H1 (cell line): ENCODE measurements around the gene NBL1. TPM values are rescaled to one million over a fixed set of nuclear protein-coding genes. Genes with fewer than 3 reads are reported as not detected.

Experiments used
- CTCF ChIA-PET: fragments of 300-600 bp; sonication (Branson Sonifier 250); formaldehyde crosslinking; loops from one replicate; lab custom pipeline; 2021; ENCODE audit not compliant: partially characterized antibody; lab: Charles Lee
- POLR2A ChIA-PET: fragments of 300-600 bp; sonication (Branson Sonifier 250); formaldehyde crosslinking; loops from one replicate; lab custom pipeline; 2021; ENCODE audit warnings: inconsistent platforms; ENCODE audit not compliant: partially characterized antibody; lab: Charles Lee
- DNase-seq, 2 experiments: peaks; one replicate each; pipeline versions ENCODE4 v3.0.0 to v3.0.0-alpha.2; 2010 to 2022; ENCODE audit warnings: low spot score in 2 of 2, low read depth in 1 of 2, mixed read lengths in 1 of 2
- FAIRE-seq: peaks from 2 replicates; lab custom pipeline; 2011; peaks lifted over from hg19 to GRCh38; lab: Jason Lieb, UNC
- H2AFZ ChIP-seq: 2 replicates; pipeline ENCODE4 v1.8.1; 2012; ENCODE audit warnings: low read length, inconsistent platforms
- H2AK5ac ChIP-seq: 2 replicates; pipeline ENCODE4 v1.6.1; 2013; ENCODE audit warnings: low read depth, low read length
- H2BK120ac ChIP-seq: replicated peaks from 2 replicates; pipeline ENCODE3; 2013; ENCODE audit warnings: low read depth, low read length, inconsistent platforms
- H2BK12ac ChIP-seq: 2 replicates; pipeline ENCODE4 v1.6.1; 2013; ENCODE audit warnings: low read depth, low read length
- H2BK15ac ChIP-seq: 2 replicates; pipeline ENCODE4 v1.6.1; 2013; ENCODE audit warnings: low read length
- H2BK20ac ChIP-seq: 2 replicates; pipeline ENCODE4 v1.6.1; 2013; ENCODE audit warnings: low read length
- H2BK5ac ChIP-seq: 2 replicates; pipeline ENCODE4 v1.6.1; 2013; ENCODE audit warnings: low read depth, low read length
- H3K14ac ChIP-seq: 2 replicates; pipeline ENCODE4 v1.6.1; 2013; ENCODE audit warnings: inconsistent platforms; ENCODE audit not compliant: insufficient read length
- H3K18ac ChIP-seq: 2 replicates; pipeline ENCODE4 v1.6.1; 2013; ENCODE audit warnings: low read length; ENCODE audit errors: extremely low read depth
- H3K23ac ChIP-seq: 2 replicates; pipeline ENCODE4 v1.6.1; 2013; ENCODE audit warnings: inconsistent platforms; ENCODE audit not compliant: insufficient read length
- H3K23me2 ChIP-seq: 2 replicates; pipeline ENCODE4 v1.6.1; 2013; ENCODE audit warnings: low read depth, low read length
- H3K27ac ChIP-seq: 2 replicates; pipeline ENCODE4 v1.6.1; 2011; ENCODE audit warnings: low read depth, low read length, inconsistent platforms
- H3K27me3 ChIP-seq, 4 experiments: replicated peaks in 1 of 4; 1 replicate in 1 of 4; 2 replicates in 3 of 4; pipeline versions ENCODE4 v1.6.1 to v1.8.1; 2011 to 2013; ENCODE audit warnings: low read length in 3 of 4, mild to moderate bottlenecking in 3 of 4, inconsistent platforms in 2 of 4, mixed read lengths in 2 of 4, moderate library complexity in 1 of 4; ENCODE audit not compliant: control insufficient read depth in 3 of 4, insufficient read depth in 3 of 4; ENCODE audit errors: extremely low read depth in 1 of 4
- H3K36me3 ChIP-seq, 4 experiments: 2 replicates each; pipeline versions ENCODE4 v1.6.1 to v1.8.1; 2011 to 2013; ENCODE audit warnings: mild to moderate bottlenecking in 4 of 4, low read length in 3 of 4, moderate library complexity in 2 of 4, control low read depth in 1 of 4, inconsistent platforms in 1 of 4; ENCODE audit not compliant: insufficient read depth in 4 of 4, control insufficient read depth in 2 of 4
- H3K4ac ChIP-seq: replicated peaks from 2 replicates; pipeline ENCODE3; 2013; ENCODE audit warnings: low read length, low read depth, mixed read lengths, inconsistent platforms; ENCODE audit not compliant: insufficient read length
- H3K4me1 ChIP-seq, 4 experiments: replicated peaks in 1 of 4; 1 replicate in 1 of 4; 2 replicates in 3 of 4; pipeline versions ENCODE4 v1.6.1 to v1.8.1; 2011 to 2013; ENCODE audit warnings: low read length in 3 of 4, inconsistent platforms in 2 of 4, mixed read lengths in 1 of 4; ENCODE audit not compliant: insufficient read depth in 4 of 4, control insufficient read depth in 3 of 4
- H3K4me2 ChIP-seq, 2 experiments: 2 replicates each; pipeline versions ENCODE4 v1.6.1 to v1.8.1; 2011 to 2013; ENCODE audit warnings: low read depth in 2 of 2, low read length in 2 of 2, control low read depth in 1 of 2, inconsistent platforms in 1 of 2, mild to moderate bottlenecking in 1 of 2; ENCODE audit not compliant: insufficient read depth in 1 of 2
- H3K4me3 ChIP-seq, 4 experiments: fragments of 200-600, 300-600 bp in 1 of 4; sonication (generic), shearing (Covaris generic), sonication (Bioruptor Twin) in 1 of 4; 2 replicates each; pipeline versions ENCODE4 v1.5.1 to v1.8.1; 2011 to 2016; ENCODE audit warnings: low read length in 4 of 4, low read depth in 3 of 4, control low read depth in 2 of 4, inconsistent platforms in 2 of 4, mild to moderate bottlenecking in 2 of 4, mixed read lengths in 1 of 4, moderate library complexity in 1 of 4; ENCODE audit not compliant: insufficient read depth in 2 of 4; ENCODE audit errors: extremely low read depth in 1 of 4
- H3K56ac ChIP-seq: replicated peaks from 2 replicates; pipeline ENCODE3; 2013; ENCODE audit warnings: low read depth, mild to moderate bottlenecking, mixed read lengths, low read length, inconsistent platforms; ENCODE audit not compliant: insufficient read length
- H3K79me1 ChIP-seq: 2 replicates; pipeline ENCODE4 v1.6.1; 2013; ENCODE audit warnings: low read depth, low read length, control low read depth
- H3K79me2 ChIP-seq, 2 experiments: 2 replicates each; pipeline versions ENCODE4 v1.6.1 to v1.8.1; 2012 to 2013; ENCODE audit warnings: low read length in 2 of 2, mild to moderate bottlenecking in 2 of 2, inconsistent platforms in 1 of 2; ENCODE audit not compliant: insufficient read depth in 2 of 2, control insufficient read depth in 1 of 2
- H3K9ac ChIP-seq, 4 experiments: replicated peaks in 1 of 4; 1 replicate in 1 of 4; 2 replicates in 3 of 4; pipeline versions ENCODE4 v1.6.1 to v1.8.1; 2011 to 2013; ENCODE audit warnings: low read depth in 3 of 4, low read length in 3 of 4, control low read depth in 2 of 4, mild to moderate bottlenecking in 2 of 4, moderate library complexity in 2 of 4, inconsistent platforms in 1 of 4; ENCODE audit errors: extremely low read depth in 1 of 4
- H3K9me3 ChIP-seq, 2 experiments: 2 replicates each; pipeline versions ENCODE4 v1.6.1 to v1.8.1; 2012 to 2013; ENCODE audit warnings: mild to moderate bottlenecking in 2 of 2, moderate library complexity in 2 of 2, control low read depth in 1 of 2, inconsistent platforms in 1 of 2, low read depth in 1 of 2, low read length in 1 of 2, mixed read lengths in 1 of 2; ENCODE audit not compliant: insufficient read depth in 2 of 2
- H4K20me1 ChIP-seq, 2 experiments: replicated peaks in 1 of 2; 2 replicates each; pipeline versions ENCODE3 to v1.8.1; 2011 to 2013; ENCODE audit warnings: inconsistent platforms in 2 of 2, low read length in 2 of 2, mild to moderate bottlenecking in 1 of 2; ENCODE audit not compliant: insufficient read depth in 2 of 2, control insufficient read depth in 1 of 2
- H4K5ac ChIP-seq: 2 replicates; pipeline ENCODE4 v1.6.1; 2013; ENCODE audit warnings: low read length, low read depth, mixed read lengths, inconsistent platforms; ENCODE audit not compliant: insufficient read length
- H4K8ac ChIP-seq: 2 replicates; pipeline ENCODE4 v1.8.0; 2013; ENCODE audit warnings: mild to moderate bottlenecking, moderate library complexity, low read length, inconsistent platforms; ENCODE audit not compliant: insufficient read depth; ENCODE audit errors: extremely low read depth
- H4K91ac ChIP-seq: replicated peaks from 2 replicates; pipeline ENCODE3; 2013; ENCODE audit warnings: low read length, mixed read lengths, inconsistent platforms; ENCODE audit not compliant: insufficient read length
- CTBP2 ChIP-seq: IDR thresholded peaks from 2 replicates; pipeline ENCODE4 v1.7.0; 2011; ENCODE audit warnings: borderline replicate concordance, mild to moderate bottlenecking, moderate library complexity, mixed read lengths, low read length; ENCODE audit not compliant: insufficient read depth, insufficient read length
- WGBS, 2 experiments: shearing (Covaris generic) in 1 of 2; methylation state at CpG; one replicate each; pipeline versions ENCODE4 v1.1.6 to v1.1.7; 2013 to 2015; ENCODE audit warnings: low lambda C conversion rate in 2 of 2, mixed read lengths in 2 of 2, inconsistent platforms in 1 of 2, low coverage in 1 of 2, missing lambda C conversion rate in 1 of 2; ENCODE audit not compliant: insufficient replicate concordance in 2 of 2, insufficient coverage in 1 of 2, insufficient read length in 1 of 2; ENCODE audit errors: extremely low coverage in 1 of 2, missing lambda C conversion rate in 1 of 2; 5-methylcytosine and 5-hydroxymethylcytosine counted together
- polyA plus RNA-seq, 7 experiments: library from polyadenylated mRNA; depleted of rRNA in 3 of 7; stranded (reverse) in 5 of 7; unstranded in 2 of 7; fragments of >200 nt in 5 of 7; fragments of 200-250 nt in 2 of 7; gene quantifications; 1 replicate in 5 of 7; 2 replicates in 1 of 7; 4 replicates in 1 of 7; pipeline versions ENCODE4 v1.2.1 to v1.2.3, GENCODE V29; 2011 to 2013; ENCODE audit warnings: missing spikeins in 2 of 7, mixed read lengths in 2 of 7
- total RNA-seq: library from RNA; stranded (reverse); fragmentation: NEBNext Ultra II Directional; extraction: Animal tissue kit (Norgen Biotek cat#: 25700); gene quantifications from 2 replicates; pipeline ENCODE4 v1.2.1, GENCODE V29; 2021

NBL1 gene
- total and polyA plus RNA-seq, 2 of the 8 experiments (the other 6 are each of a cell fraction or from before 2014, with no cell fraction given): 8.7 to 9.7 TPM

DNA sequence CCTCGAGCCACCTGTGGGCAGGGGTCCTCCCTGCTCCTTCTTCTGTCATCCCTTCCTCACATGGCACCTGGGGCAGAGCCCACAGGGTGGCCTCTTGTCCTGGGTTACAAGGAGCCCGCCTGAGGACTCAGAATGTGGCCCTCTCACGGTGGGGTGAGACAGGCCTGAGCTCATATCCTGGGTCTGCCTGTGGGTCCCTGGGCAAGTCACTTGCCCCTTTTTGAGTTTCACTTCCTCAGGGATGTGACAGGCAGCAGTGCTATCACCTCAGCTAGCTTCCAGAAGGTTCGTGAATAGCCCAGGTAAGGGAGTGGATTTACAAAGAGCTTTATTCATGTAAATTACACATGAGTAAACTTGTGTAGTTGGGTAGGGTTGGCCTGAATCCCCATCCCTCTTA is 54.1 kb downstream of the NBL1 start:
- H3K4me3 ChIP-seq: no peak overlapping the region
- no peak overlapping the region for H3K4ac ChIP-seq
- no peak overlapping the region for H3K14ac ChIP-seq
- 77% methylated on average over 4 of the region's 4 CpGs; no CpG with 5 or more reads in 1 of the 2 experiments for WGBS, 2 experiments
- H2BK20ac ChIP-seq: no peak overlapping the region
- no peaks in the 10 kb centered on the region for H3K79me1 ChIP-seq
- no peaks in the 10 kb centered on the region for H3K9me3 ChIP-seq
- no peaks in the 10 kb centered on the region for H3K36me3 ChIP-seq
- H3K27me3 ChIP-seq: no peaks in the 10 kb centered on the region
- FAIRE-seq: no peak
- no peak overlapping the region for H3K27ac ChIP-seq
- TF ChIP-seq CTBP2: no peak
- H2BK12ac ChIP-seq: no peak overlapping the region
- no peak overlapping the region for H2AFZ ChIP-seq
- H2AK5ac ChIP-seq: no peak overlapping the region
- no peak overlapping the region for H3K18ac ChIP-seq
- H3K23me2 ChIP-seq: no peaks in the 10 kb centered on the region
- no peak overlapping the region for H3K4me2 ChIP-seq
- H4K20me1 ChIP-seq: no peaks in the 10 kb centered on the region
- no peak overlapping the region for H3K9ac ChIP-seq
- H2BK5ac ChIP-seq: no peak overlapping the region
- no peak for DNase-seq
- no peak overlapping the region for H2BK15ac ChIP-seq
- no peak overlapping the region for H2BK120ac ChIP-seq
- no peaks in the 10 kb centered on the region for H3K79me2 ChIP-seq
- H3K56ac ChIP-seq: no peak overlapping the region
- no peak overlapping the region for H3K23ac ChIP-seq
- no peak overlapping the region for H4K5ac ChIP-seq
- no peak overlapping the region for H4K8ac ChIP-seq
- CTCF ChIA-PET: interaction anchor here (1.0 to 5.9 kb wide), 4 partner anchors 7 to 36 kb away, joined by 4 to 45 read pairs (median 6); no protein-coding TSS in a partner anchor
- no peaks in the 10 kb centered on the region; a peak in 1 of 7 replicates for H3K4me1 ChIP-seq
- H4K91ac ChIP-seq: no peak overlapping the region
- POLR2A ChIA-PET: interaction anchor here (0.9 kb wide), 1 partner anchor 17 kb away, joined by 3 read pairs; no protein-coding TSS in a partner anchor
